ENCODE measurements around the gene NEK11.
A peak's percentile ranks its signal among the peaks of the same experiment; 100 is the strongest.
"Not testable (repeated sequence)": the region's sequence is repeated elsewhere in the genome, so short reads cannot be mapped to it uniquely, and the experiment has no call there.

The NEK11 gene

GRCh38 chr3:131370935-131371687 lies 344.4 kb downstream of the NEK11 start:
- DNase-seq: no peak

- DNase-seq: no peak
Observed at GRCh38 chr3:131371688-131372066, 345.0 kb downstream of the NEK11 start.

GRCh38 chr3:131374741-131375140 lies 348.1 kb downstream of the NEK11 start:
- DNase-seq: no peak

GRCh38 chr3:131380821-131381444 lies 354.3 kb downstream of the NEK11 start:
- DNase-seq: not testable (repeated sequence)

GRCh38 chr3:131381445-131382291 lies 355.0 kb downstream of the NEK11 start, which contains the start of gene NUDT16:
Gene NUDT16 (plus strand): TSS chr3:131381774. CDS start chr3:131381805, 31 bp downstream.
- peak; percentile 96 for DNase-seq

GRCh38 chr3:131386429-131387165 lies 359.9 kb downstream of the NEK11 start:
- no peak for DNase-seq

- no peak for DNase-seq
Observed at GRCh38 chr3:131387796-131388489, 361.3 kb downstream of the NEK11 start.

- no peak for DNase-seq
Observed at GRCh38 chr3:131388490-131388799, 361.8 kb downstream of the NEK11 start.

- DNase-seq: no peak
Observed at GRCh38 chr3:131390331-131390730, 363.7 kb downstream of the NEK11 start.

- DNase-seq: no peak
Observed at GRCh38 chr3:131393051-131393450, 366.4 kb downstream of the NEK11 start.

- no peak for DNase-seq
Observed at GRCh38 chr3:131393868-131394267, 367.2 kb downstream of the NEK11 start.

GRCh38 chr3:131394400-131394799 lies 367.7 kb downstream of the NEK11 start:
- no peak for DNase-seq

GRCh38 chr3:131396170-131396569 lies 369.5 kb downstream of the NEK11 start:
- no peak for DNase-seq

GRCh38 chr3:131397889-131398288 lies 371.2 kb downstream of the NEK11 start:
- no peak for DNase-seq
